Measurements from ENCODE around the gene GNAT1.

DNA sequence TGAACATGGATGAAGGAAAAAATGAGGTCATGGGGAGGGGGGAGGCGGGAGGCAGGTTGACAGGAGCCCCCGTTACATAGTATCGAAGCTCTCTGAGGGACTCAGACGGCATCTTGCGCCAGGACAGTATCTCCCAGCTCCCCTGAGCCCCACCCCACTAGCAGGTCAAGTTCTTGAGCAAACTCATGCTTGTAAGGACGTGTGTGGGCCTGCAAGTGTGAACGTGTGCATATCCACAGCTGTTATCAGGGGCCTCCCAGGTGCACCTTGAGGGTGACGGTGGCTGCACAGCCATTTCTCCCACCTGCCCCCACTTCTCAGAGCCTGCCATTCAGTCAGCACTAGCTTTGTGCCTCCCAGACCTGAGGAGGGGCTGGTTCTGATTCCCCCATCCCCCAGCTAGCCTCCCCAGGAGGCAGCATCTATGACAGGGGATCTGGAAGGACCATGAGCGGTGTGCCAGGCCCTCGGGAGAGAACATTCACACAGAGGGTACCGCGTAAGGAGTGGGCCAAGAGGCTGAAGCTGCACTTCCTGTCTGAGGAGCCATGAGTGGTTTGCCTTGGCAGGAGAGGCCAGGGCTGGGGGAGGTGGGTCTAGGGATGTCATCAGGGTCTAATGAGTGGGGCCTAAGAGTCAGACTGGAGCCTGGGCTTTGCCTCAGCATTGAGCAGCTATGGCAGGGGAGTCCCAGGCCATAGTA lies 33.4 kb upstream of the GNAT1 start:
- TF ChIP-seq, protein P1, sequence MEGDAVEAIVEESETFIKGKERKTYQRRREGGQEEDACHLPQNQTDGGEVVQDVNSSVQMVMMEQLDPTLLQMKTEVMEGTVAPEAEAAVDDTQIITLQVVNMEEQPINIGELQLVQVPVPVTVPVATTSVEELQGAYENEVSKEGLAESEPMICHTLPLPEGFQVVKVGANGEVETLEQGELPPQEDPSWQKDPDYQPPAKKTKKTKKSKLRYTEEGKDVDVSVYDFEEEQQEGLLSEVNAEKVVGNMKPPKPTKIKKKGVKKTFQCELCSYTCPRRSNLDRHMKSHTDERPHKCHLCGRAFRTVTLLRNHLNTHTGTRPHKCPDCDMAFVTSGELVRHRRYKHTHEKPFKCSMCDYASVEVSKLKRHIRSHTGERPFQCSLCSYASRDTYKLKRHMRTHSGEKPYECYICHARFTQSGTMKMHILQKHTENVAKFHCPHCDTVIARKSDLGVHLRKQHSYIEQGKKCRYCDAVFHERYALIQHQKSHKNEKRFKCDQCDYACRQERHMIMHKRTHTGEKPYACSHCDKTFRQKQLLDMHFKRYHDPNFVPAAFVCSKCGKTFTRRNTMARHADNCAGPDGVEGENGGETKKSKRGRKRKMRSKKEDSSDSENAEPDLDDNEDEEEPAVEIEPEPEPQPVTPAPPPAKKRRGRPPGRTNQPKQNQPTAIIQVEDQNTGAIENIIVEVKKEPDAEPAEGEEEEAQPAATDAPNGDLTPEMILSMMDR (IDR thresholded peaks at IDR 0.05; ENCODE audit: poor library complexity, severe bottlenecking): no peak
- TF ChIP-seq EP300 (conservative IDR thresholded peaks at IDR 0.05; ENCODE audit: poor library complexity, severe bottlenecking) (no peak), EZH2 (IDR thresholded peaks at IDR 0.05; ENCODE audit: borderline replicate concordance, insufficient read depth, low read length, poor library complexity, severe bottlenecking) (no peak), RAD21 (conservative IDR thresholded peaks at IDR 0.05) (no peak), SMC3 (conservative IDR thresholded peaks at IDR 0.05; ENCODE audit: poor library complexity) (no peak), POLR2AphosphoS5 (IDR thresholded peaks at IDR 0.05) (no peak)
